ENCODE measurements around the gene TKTL1.
A peak's percentile ranks its signal among the peaks of the same experiment; 100 is the strongest.

Gene TKTL1

GRCh38 chrX:154363706-154364439 lies 68.3 kb downstream of the TKTL1 start:
- DNase-seq (ENCODE audit: low read depth) = no peak

- no peak for DNase-seq (ENCODE audit: low read depth)
These were observed 69.5 kb downstream of the TKTL1 start for GRCh38 chrX:154365052-154365600.

- DNase-seq (ENCODE audit: low read depth) = no peak
These were observed 70.5 kb downstream of the TKTL1 start for GRCh38 chrX:154365997-154366665.

GRCh38 chrX:154366666-154367055 lies 71.1 kb downstream of the TKTL1 start:
- peak; percentile 45 for DNase-seq (ENCODE audit: low read depth)

- no peak for DNase-seq (ENCODE audit: low read depth)
These were observed 72.1 kb downstream of the TKTL1 start for GRCh38 chrX:154367474-154368308.

GRCh38 chrX:154368630-154369448 lies 73.2 kb downstream of the TKTL1 start:
- peak; percentile 90 for DNase-seq (ENCODE audit: low read depth)

GRCh38 chrX:154369449-154370299 lies 74.1 kb downstream of the TKTL1 start:
- peak; percentile 97 for DNase-seq (ENCODE audit: low read depth)

- DNase-seq (ENCODE audit: low read depth) = no peak
These were observed 74.9 kb downstream of the TKTL1 start for GRCh38 chrX:154370300-154371016.

GRCh38 chrX:154371017-154371788 lies 75.6 kb downstream of the TKTL1 start:
- peak; percentile 95 for DNase-seq (ENCODE audit: low read depth)

GRCh38 chrX:154371789-154372300 lies 76.2 kb downstream of the TKTL1 start:
- no peak for DNase-seq (ENCODE audit: low read depth)

- DNase-seq (ENCODE audit: low read depth) = no peak
These were observed 77.0 kb downstream of the TKTL1 start for GRCh38 chrX:154372612-154373022.

GRCh38 chrX:154373340-154374306 lies 78.0 kb downstream of the TKTL1 start:
- DNase-seq (ENCODE audit: low read depth) = peak; percentile 70

- DNase-seq (ENCODE audit: low read depth) = no peak
These were observed 78.9 kb downstream of the TKTL1 start, which contains the start of gene FLNA for GRCh38 chrX:154374313-154375155. FLNA (minus strand) TSS chrX:154374634; CDS start chrX:154371245, 3,389 bp downstream.

- no peak for DNase-seq (ENCODE audit: low read depth)
These were observed 79.5 kb downstream of the TKTL1 start for GRCh38 chrX:154375156-154375504.

GRCh38 chrX:154376774-154377173 lies 81.2 kb downstream of the TKTL1 start:
- DNase-seq (ENCODE audit: low read depth) = no peak

- DNase-seq (ENCODE audit: low read depth) = peak; percentile 69
These were observed 82.6 kb downstream of the TKTL1 start for GRCh38 chrX:154378059-154378798.
